Measurements from ENCODE around the gene TRAPPC12.

The TRAPPC12 gene

GRCh38 chr2:3487028-3487425 is 107.5 kb downstream of the TRAPPC12 start:
- Histone ChIP-seq H3K27me3 (ENCODE audit: control insufficient read depth, low read length) (no peaks in the 10 kb centered on the region), H3K4me2 (ENCODE audit: low read length) (no peak overlapping the region), H3K36me3 (ENCODE audit: control insufficient read depth, low read length) (no peaks in the 10 kb centered on the region), H3K4me3 (ENCODE audit: low read length) (no peak overlapping the region), H3K27ac (ENCODE audit: low read depth, low read length) (no peak overlapping the region), H3K9me2 (replicated peaks; ENCODE audit: control insufficient read depth, low read length) (no peaks in the 10 kb centered on the region), H3F3A (ENCODE audit: control insufficient read depth, insufficient read depth) (no peaks in the 10 kb centered on the region), H4K20me1 (ENCODE audit: control insufficient read depth, insufficient read depth, low read depth, low read length) (no peaks in the 10 kb centered on the region), H3K79me2 (ENCODE audit: control insufficient read depth, low read length) (no peaks in the 10 kb centered on the region), H3K4me1 (ENCODE audit: control insufficient read depth, low read length) (peaks cover 6% of the 10 kb centered on the region), H3K9me3 (ENCODE audit: control insufficient read depth, insufficient read depth, low read length) (no peaks in the 10 kb centered on the region)
- TF ChIP-seq EZH2phosphoT487 (IDR thresholded peaks at IDR 0.05; ENCODE audit: borderline replicate concordance, low read length) (no peak), CTCF (IDR thresholded peaks at IDR 0.05; ENCODE audit: low read depth, low read length, poor library complexity, severe bottlenecking) (no peak)

DNA sequence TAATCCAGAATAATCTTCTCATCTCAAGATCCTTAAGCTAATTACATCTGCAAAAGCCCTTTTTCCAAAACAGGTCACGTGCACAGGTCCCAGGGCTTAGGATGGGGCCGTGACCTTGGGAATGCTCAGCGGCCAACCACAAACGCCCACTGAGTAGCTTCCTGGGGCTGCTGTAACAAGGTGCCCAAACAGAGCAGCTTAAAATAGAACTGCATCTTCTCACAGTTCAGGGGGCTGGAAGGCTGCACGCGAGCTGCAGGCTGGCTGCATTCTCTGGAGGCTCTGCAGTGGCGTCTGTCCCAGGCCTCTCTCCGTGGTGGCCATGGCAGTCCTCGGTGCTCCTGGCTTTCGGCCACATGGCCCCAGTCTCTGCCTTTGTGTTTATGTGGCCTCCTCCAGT is 107.9 kb downstream of the TRAPPC12 start:
- Histone ChIP-seq H3K9me3 (ENCODE audit: control insufficient read depth, insufficient read depth, low read length) (no peaks in the 10 kb centered on the region), H3K27ac (ENCODE audit: low read depth, low read length) (no peak overlapping the region), H3K79me2 (ENCODE audit: control insufficient read depth, low read length) (no peaks in the 10 kb centered on the region), H3K36me3 (ENCODE audit: control insufficient read depth, low read length) (no peaks in the 10 kb centered on the region), H3K27me3 (ENCODE audit: control insufficient read depth, low read length) (no peaks in the 10 kb centered on the region), H3K4me1 (ENCODE audit: control insufficient read depth, low read length) (peaks cover 6% of the 10 kb centered on the region), H3K4me2 (ENCODE audit: low read length) (no peak overlapping the region), H3K9me2 (replicated peaks; ENCODE audit: control insufficient read depth, low read length) (no peaks in the 10 kb centered on the region), H3K4me3 (ENCODE audit: low read length) (no peak overlapping the region), H4K20me1 (ENCODE audit: control insufficient read depth, insufficient read depth, low read depth, low read length) (no peaks in the 10 kb centered on the region), H3F3A (ENCODE audit: control insufficient read depth, insufficient read depth) (no peaks in the 10 kb centered on the region)
- no peak for TF ChIP-seq EZH2phosphoT487 (IDR thresholded peaks at IDR 0.05; ENCODE audit: borderline replicate concordance, low read length)
- TF ChIP-seq CTCF (IDR thresholded peaks at IDR 0.05; ENCODE audit: low read depth, low read length, poor library complexity, severe bottlenecking): no peak

DNA sequence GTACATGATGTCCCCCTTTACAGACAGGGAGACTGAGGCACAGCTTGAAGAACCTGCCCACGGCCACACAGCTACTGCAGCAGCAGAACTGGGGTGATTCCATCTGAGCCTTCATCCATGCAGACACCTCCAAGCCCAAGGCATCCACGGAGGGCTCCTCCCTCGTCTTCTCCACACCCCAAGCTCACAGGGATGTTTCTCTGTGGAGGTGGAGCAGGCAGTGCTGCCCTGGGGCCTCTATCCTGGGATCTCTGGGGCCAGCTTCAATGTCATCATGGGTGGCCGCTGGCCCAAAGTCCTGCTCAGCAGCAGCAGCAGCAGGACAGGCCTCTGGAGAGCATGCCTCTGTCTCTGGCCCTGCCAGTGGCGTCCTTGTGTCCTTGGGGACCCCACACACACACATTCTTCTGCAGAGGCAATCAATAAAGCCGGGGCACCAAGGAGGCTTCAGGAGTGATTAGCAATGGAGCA is 108.6 kb downstream of the TRAPPC12 start:
- H3K27me3 ChIP-seq (ENCODE audit: control insufficient read depth, low read length): no peaks in the 10 kb centered on the region
- H3K4me2 ChIP-seq (ENCODE audit: low read length): no peak overlapping the region
- no peaks in the 10 kb centered on the region for H3F3A ChIP-seq (ENCODE audit: control insufficient read depth, insufficient read depth)
- H3K4me1 ChIP-seq (ENCODE audit: control insufficient read depth, low read length): peaks cover 6% of the 10 kb centered on the region
- H3K9me2 ChIP-seq (replicated peaks; ENCODE audit: control insufficient read depth, low read length): no peaks in the 10 kb centered on the region
- H3K36me3 ChIP-seq (ENCODE audit: control insufficient read depth, low read length): no peaks in the 10 kb centered on the region
- no peak overlapping the region for H3K4me3 ChIP-seq (ENCODE audit: low read length)
- no peak overlapping the region for H3K27ac ChIP-seq (ENCODE audit: low read depth, low read length)
- TF ChIP-seq EZH2phosphoT487 (IDR thresholded peaks at IDR 0.05; ENCODE audit: borderline replicate concordance, low read length) (no peak), CTCF (IDR thresholded peaks at IDR 0.05; ENCODE audit: low read depth, low read length, poor library complexity, severe bottlenecking) (no peak)
- no peaks in the 10 kb centered on the region for H3K9me3 ChIP-seq (ENCODE audit: control insufficient read depth, insufficient read depth, low read length)
- H4K20me1 ChIP-seq (ENCODE audit: control insufficient read depth, insufficient read depth, low read depth, low read length): no peaks in the 10 kb centered on the region
- no peaks in the 10 kb centered on the region for H3K79me2 ChIP-seq (ENCODE audit: control insufficient read depth, low read length)
